ENCODE results near the gene TRPC3. TPM values are rescaled to one million over a fixed set of nuclear protein-coding genes. Genes with fewer than 3 reads are reported as not detected.

TRPC3 gene
- total and polyA plus RNA-seq, 2 donors: 0.14 to 0.24 TPM

- Histone ChIP-seq H3K36me3 (ENCODE audit: control insufficient read depth in 2 of 2, insufficient read depth in 2 of 2, low read length in 1 of 2) (peaks cover 0 to 10% of the 10 kb centered on the region in 2 donors), H3K4me1 (ENCODE audit: control insufficient read depth in 2 of 2, insufficient read depth in 2 of 2, low read length in 2 of 2) (peaks cover 0 to 6% of the 10 kb centered on the region in 2 donors), H3K4me3 (ENCODE audit: low read length in 2 of 2) (peak within 1 kb of the TSS; percentile 71 to 86), H3K27me3 (ENCODE audit: control insufficient read depth in 2 of 2, insufficient read depth in 1 of 2, low read length in 1 of 2) (peaks cover 0 to 2% of the 10 kb centered on the region in 2 donors), H3K27ac (ENCODE audit: low read depth in 1 of 2, low read length in 1 of 2) (peak within 1 kb of the TSS; percentile 20 to 67), H3K9me3 (ENCODE audit: control insufficient read depth in 2 of 2, insufficient read depth in 1 of 2, low read length in 1 of 2) (no peaks in the 10 kb centered on the region)
- WGBS: under 1% methylated on average over 58 of the region's 58 CpGs
- peak; percentile 91 to 98 (median 96) for DNase-seq (ENCODE audit: low read depth in 6 of 9, low spot score in 9 of 9)
These were observed 81.7 kb downstream of the TRPC3 start, which contains the start of gene BBS7 for GRCh38 chr4:121869841-121870822. TSS of gene BBS7 (minus strand) at chr4:121870474. CDS start at chr4:121870313, 161 bp downstream.

- Histone ChIP-seq H3K9me3 (ENCODE audit: control insufficient read depth in 2 of 2, insufficient read depth in 1 of 2, low read length in 1 of 2) (no peaks in the 10 kb centered on the region), H3K36me3 (ENCODE audit: control insufficient read depth in 2 of 2, insufficient read depth in 2 of 2, low read length in 1 of 2) (peaks cover 0 to 23% of the 10 kb centered on the region in 2 donors), H3K4me3 (ENCODE audit: low read length in 2 of 2) (no peak overlapping the region), H3K27me3 (ENCODE audit: control insufficient read depth in 2 of 2, insufficient read depth in 1 of 2, low read length in 1 of 2) (no peaks in the 10 kb centered on the region), H3K27ac (ENCODE audit: low read depth in 1 of 2, low read length in 1 of 2) (no peak overlapping the region), H3K4me1 (ENCODE audit: control insufficient read depth in 2 of 2, insufficient read depth in 2 of 2, low read length in 2 of 2) (no peaks in the 10 kb centered on the region)
- 96% methylated on average over 7 of the region's 7 CpGs for WGBS
- DNase-seq (ENCODE audit: low read depth in 6 of 9, low spot score in 9 of 9): no peak
These were observed 88.1 kb downstream of the TRPC3 start for GRCh38 chr4:121863799-121864198.

DNA sequence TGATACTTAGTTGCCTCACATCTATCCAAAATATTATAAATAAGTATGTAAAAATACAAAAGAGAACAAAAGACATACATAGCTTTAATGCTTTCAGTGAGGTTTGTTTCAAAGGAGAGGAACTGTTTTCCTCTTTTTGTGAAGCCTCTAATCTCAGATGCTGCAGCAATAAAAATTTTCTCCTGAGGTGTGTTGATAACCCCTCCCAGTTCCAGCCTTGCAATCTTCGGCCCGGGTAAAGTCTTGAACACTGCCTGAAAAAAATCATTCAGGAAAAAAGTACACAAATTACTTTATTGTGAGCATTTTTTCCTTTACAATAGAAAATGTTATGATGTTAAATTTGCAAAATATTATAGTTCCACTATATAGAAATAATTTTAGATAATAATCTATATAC lies 90.4 kb downstream of the TRPC3 start:
- no peaks in the 10 kb centered on the region for H3K4me1 ChIP-seq (ENCODE audit: control insufficient read depth in 2 of 2, insufficient read depth in 2 of 2, low read length in 2 of 2)
- no peak overlapping the region for H3K4me3 ChIP-seq (ENCODE audit: low read length in 2 of 2)
- H3K27ac ChIP-seq (ENCODE audit: low read depth in 1 of 2, low read length in 1 of 2): no peak overlapping the region
- no peaks in the 10 kb centered on the region for H3K9me3 ChIP-seq (ENCODE audit: control insufficient read depth in 2 of 2, insufficient read depth in 1 of 2, low read length in 1 of 2)
- H3K36me3 ChIP-seq (ENCODE audit: control insufficient read depth in 2 of 2, insufficient read depth in 2 of 2, low read length in 1 of 2): peaks cover 0 to 21% of the 10 kb centered on the region in 2 donors
- 98% methylated on average over 2 of the region's 2 CpGs for WGBS
- no peak for DNase-seq (ENCODE audit: low read depth in 6 of 9, low spot score in 9 of 9)
- no peaks in the 10 kb centered on the region for H3K27me3 ChIP-seq (ENCODE audit: control insufficient read depth in 2 of 2, insufficient read depth in 1 of 2, low read length in 1 of 2)

GRCh38 chr4:121860121-121860520 lies 91.7 kb downstream of the TRPC3 start:
- Histone ChIP-seq H3K9me3 (ENCODE audit: control insufficient read depth in 2 of 2, insufficient read depth in 1 of 2, low read length in 1 of 2) (no peaks in the 10 kb centered on the region), H3K27ac (ENCODE audit: low read depth in 1 of 2, low read length in 1 of 2) (no peak overlapping the region), H3K4me3 (ENCODE audit: low read length in 2 of 2) (no peak overlapping the region), H3K36me3 (ENCODE audit: control insufficient read depth in 2 of 2, insufficient read depth in 2 of 2, low read length in 1 of 2) (peaks cover 0 to 16% of the 10 kb centered on the region in 2 donors), H3K27me3 (ENCODE audit: control insufficient read depth in 2 of 2, insufficient read depth in 1 of 2, low read length in 1 of 2) (no peaks in the 10 kb centered on the region), H3K4me1 (ENCODE audit: control insufficient read depth in 2 of 2, insufficient read depth in 2 of 2, low read length in 2 of 2) (no peaks in the 10 kb centered on the region)
- DNase-seq (ENCODE audit: low read depth in 6 of 9, low spot score in 9 of 9): no peak

DNA sequence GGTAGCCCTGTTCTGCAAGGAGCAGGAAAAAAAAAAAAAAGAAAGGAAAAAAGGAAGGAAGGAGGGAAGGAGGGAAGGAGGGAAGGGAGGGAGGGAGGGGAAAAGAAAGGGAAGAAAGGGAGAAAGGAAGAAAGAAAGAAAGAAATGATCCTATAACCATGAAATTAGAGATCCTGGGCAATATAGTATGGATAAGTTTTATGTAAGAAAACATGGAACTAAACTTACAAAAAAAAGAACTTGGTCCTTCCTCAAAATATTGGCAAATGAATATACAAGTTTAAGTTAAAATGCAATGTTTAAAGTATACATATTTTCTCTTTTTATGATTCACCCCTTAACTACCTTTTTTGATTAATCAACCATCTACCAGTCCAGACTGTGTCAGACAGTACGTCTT lies 100.5 kb downstream of the TRPC3 start:
- H3K4me3 ChIP-seq (ENCODE audit: low read length in 2 of 2): no peak overlapping the region
- no peaks in the 10 kb centered on the region for H3K4me1 ChIP-seq (ENCODE audit: control insufficient read depth in 2 of 2, insufficient read depth in 2 of 2, low read length in 2 of 2)
- 99% methylated on average over 1 of the region's 1 CpG for WGBS
- no peaks in the 10 kb centered on the region for H3K27me3 ChIP-seq (ENCODE audit: control insufficient read depth in 2 of 2, insufficient read depth in 1 of 2, low read length in 1 of 2)
- no peak overlapping the region for H3K27ac ChIP-seq (ENCODE audit: low read depth in 1 of 2, low read length in 1 of 2)
- no peak for DNase-seq (ENCODE audit: low read depth in 6 of 9, low spot score in 9 of 9)
- no peaks in the 10 kb centered on the region for H3K9me3 ChIP-seq (ENCODE audit: control insufficient read depth in 2 of 2, insufficient read depth in 1 of 2, low read length in 1 of 2)
- H3K36me3 ChIP-seq (ENCODE audit: control insufficient read depth in 2 of 2, insufficient read depth in 2 of 2, low read length in 1 of 2): peaks cover 4 to 17% of the 10 kb centered on the region in 2 donors

- Histone ChIP-seq H3K27me3 (ENCODE audit: control insufficient read depth in 2 of 2, insufficient read depth in 1 of 2, low read length in 1 of 2) (no peaks in the 10 kb centered on the region), H3K27ac (ENCODE audit: low read depth in 1 of 2, low read length in 1 of 2) (no peak overlapping the region), H3K9me3 (ENCODE audit: control insufficient read depth in 2 of 2, insufficient read depth in 1 of 2, low read length in 1 of 2) (no peaks in the 10 kb centered on the region), H3K4me1 (ENCODE audit: control insufficient read depth in 2 of 2, insufficient read depth in 2 of 2, low read length in 2 of 2) (no peaks in the 10 kb centered on the region), H3K4me3 (ENCODE audit: low read length in 2 of 2) (no peak overlapping the region), H3K36me3 (ENCODE audit: control insufficient read depth in 2 of 2, insufficient read depth in 2 of 2, low read length in 1 of 2) (peaks cover 10 to 23% of the 10 kb centered on the region in 2 donors)
- DNase-seq (ENCODE audit: low read depth in 6 of 9, low spot score in 9 of 9): no peak
- 95% methylated on average over 6 of the region's 6 CpGs for WGBS
These were observed 105.2 kb downstream of the TRPC3 start for GRCh38 chr4:121846662-121847061.

DNA sequence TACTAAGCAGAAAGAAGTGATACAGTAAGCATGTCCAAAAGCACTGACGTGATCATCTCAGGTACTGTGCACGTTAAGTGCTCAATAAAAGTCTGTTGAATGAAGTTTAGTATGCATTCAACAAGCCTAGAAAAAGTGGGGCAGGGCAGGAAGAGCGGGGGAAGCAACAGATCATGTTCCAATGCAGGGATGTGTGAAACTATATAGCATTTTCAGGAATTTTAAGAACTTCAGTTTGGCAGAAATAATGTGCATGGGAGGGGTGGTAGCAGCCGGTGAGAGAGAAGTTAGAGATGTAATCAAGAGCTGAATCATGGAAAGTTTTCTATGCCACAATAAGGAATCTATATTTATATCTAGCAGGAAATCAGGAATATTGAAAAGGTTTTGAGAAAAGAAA lies 109.0 kb downstream of the TRPC3 start:
- Histone ChIP-seq H3K4me3 (ENCODE audit: low read length in 2 of 2) (no peak overlapping the region), H3K36me3 (ENCODE audit: control insufficient read depth in 2 of 2, insufficient read depth in 2 of 2, low read length in 1 of 2) (peaks cover 9 to 13% of the 10 kb centered on the region in 2 donors), H3K9me3 (ENCODE audit: control insufficient read depth in 2 of 2, insufficient read depth in 1 of 2, low read length in 1 of 2) (no peaks in the 10 kb centered on the region), H3K4me1 (ENCODE audit: control insufficient read depth in 2 of 2, insufficient read depth in 2 of 2, low read length in 2 of 2) (no peaks in the 10 kb centered on the region), H3K27me3 (ENCODE audit: control insufficient read depth in 2 of 2, insufficient read depth in 1 of 2, low read length in 1 of 2) (no peaks in the 10 kb centered on the region), H3K27ac (ENCODE audit: low read depth in 1 of 2, low read length in 1 of 2) (no peak overlapping the region)
- no peak for DNase-seq (ENCODE audit: low read depth in 6 of 9, low spot score in 9 of 9)
- 98% methylated on average over 4 of the region's 4 CpGs for WGBS

- Histone ChIP-seq H3K27me3 (ENCODE audit: control insufficient read depth in 2 of 2, insufficient read depth in 1 of 2, low read length in 1 of 2) (no peaks in the 10 kb centered on the region), H3K36me3 (ENCODE audit: control insufficient read depth in 2 of 2, insufficient read depth in 2 of 2, low read length in 1 of 2) (peaks cover 1 to 9% of the 10 kb centered on the region in 2 donors)
These were observed 113.7 kb downstream of the TRPC3 start for GRCh38 chr4:121838136-121838535.

DNA sequence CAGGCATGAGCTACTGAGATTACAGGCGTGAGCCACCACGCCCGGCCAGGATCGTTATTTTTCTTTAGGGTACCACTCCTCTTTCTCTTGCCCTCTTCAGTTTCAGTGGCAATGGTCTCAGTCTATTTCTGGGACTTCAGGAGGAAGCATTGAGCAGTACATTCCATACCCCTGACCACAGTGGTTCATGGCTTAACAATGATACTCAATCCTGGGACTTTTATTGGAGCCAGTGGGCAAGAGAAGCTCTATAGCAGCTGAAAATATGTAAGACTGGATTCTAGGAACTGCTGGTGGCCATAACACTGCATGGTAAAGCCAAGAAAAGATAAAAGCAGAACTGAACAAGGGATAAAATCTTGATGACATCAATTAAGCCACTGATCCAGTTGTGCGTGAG lies 122.3 kb downstream of the TRPC3 start:
- H3K27me3 ChIP-seq (ENCODE audit: control insufficient read depth in 2 of 2, insufficient read depth in 1 of 2, low read length in 1 of 2): no peaks in the 10 kb centered on the region
- no peaks in the 10 kb centered on the region for H3K4me1 ChIP-seq (ENCODE audit: control insufficient read depth in 2 of 2, insufficient read depth in 2 of 2, low read length in 2 of 2)
- 98% methylated on average over 5 of the region's 5 CpGs for WGBS
- no peak overlapping the region for H3K27ac ChIP-seq (ENCODE audit: low read depth in 1 of 2, low read length in 1 of 2)
- no peak for DNase-seq (ENCODE audit: low read depth in 6 of 9, low spot score in 9 of 9)
- no peak overlapping the region for H3K4me3 ChIP-seq (ENCODE audit: low read length in 2 of 2)
- peaks cover 0 to 5% of the 10 kb centered on the region in 2 donors for H3K36me3 ChIP-seq (ENCODE audit: control insufficient read depth in 2 of 2, insufficient read depth in 2 of 2, low read length in 1 of 2)
- no peaks in the 10 kb centered on the region for H3K9me3 ChIP-seq (ENCODE audit: control insufficient read depth in 2 of 2, insufficient read depth in 1 of 2, low read length in 1 of 2)

More at GRCh38 chr4:121838136-121838535, 113.7 kb downstream of the TRPC3 start:
- H3K4me1 ChIP-seq (ENCODE audit: control insufficient read depth in 2 of 2, insufficient read depth in 2 of 2, low read length in 2 of 2): no peaks in the 10 kb centered on the region
- H3K9me3 ChIP-seq (ENCODE audit: control insufficient read depth in 2 of 2, insufficient read depth in 1 of 2, low read length in 1 of 2): no peaks in the 10 kb centered on the region
- no peak overlapping the region for H3K27ac ChIP-seq (ENCODE audit: low read depth in 1 of 2, low read length in 1 of 2)
- no peak overlapping the region for H3K4me3 ChIP-seq (ENCODE audit: low read length in 2 of 2)
- DNase-seq (ENCODE audit: low read depth in 6 of 9, low spot score in 9 of 9): no peak
